ENCODE measurements around the gene ADGRG3. TPM values are rescaled to one million over a fixed set of nuclear protein-coding genes. Genes with fewer than 3 reads are reported as not detected.

The ADGRG3 gene
- total RNA-seq, 1 experiment from 2014 or later = not detected

DNA sequence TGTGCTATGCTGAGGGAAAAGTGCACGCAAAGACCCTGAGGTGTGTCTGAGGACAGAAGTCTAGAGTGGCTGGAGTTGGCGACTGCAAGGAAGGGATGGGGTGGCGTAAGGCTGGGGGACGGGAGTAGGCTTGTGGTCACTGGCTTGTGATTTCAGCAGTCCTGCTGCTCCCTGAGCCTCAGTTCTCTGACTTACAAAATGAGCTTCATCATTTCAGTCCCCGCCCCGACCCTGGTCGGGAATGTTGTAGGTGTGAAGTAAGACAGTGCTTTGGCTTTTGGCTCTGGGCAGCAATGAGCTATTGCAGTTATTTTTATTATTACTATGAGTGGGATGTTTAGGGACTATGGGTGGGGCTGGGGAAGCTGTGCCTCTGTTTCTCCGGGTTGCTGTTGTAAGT, 31.1 kb upstream of the ADGRG3 start:
- Histone ChIP-seq H3K9me3 (replicated peaks) (no peaks in the 10 kb centered on the region), H3K36me3 (no peaks in the 10 kb centered on the region), H3K4me3 (no peak overlapping the region), H3K27ac (no peak overlapping the region), H3K4me1 (replicated peaks) (peaks cover 6% of the 10 kb centered on the region; the same call in 1 of the 2 replicates), H3K27me3 (replicated peaks) (no peaks in the 10 kb centered on the region)
- DNase-seq (ENCODE audit: low read depth in 1 of 2, low spot score in 2 of 2) = no peak

DNA sequence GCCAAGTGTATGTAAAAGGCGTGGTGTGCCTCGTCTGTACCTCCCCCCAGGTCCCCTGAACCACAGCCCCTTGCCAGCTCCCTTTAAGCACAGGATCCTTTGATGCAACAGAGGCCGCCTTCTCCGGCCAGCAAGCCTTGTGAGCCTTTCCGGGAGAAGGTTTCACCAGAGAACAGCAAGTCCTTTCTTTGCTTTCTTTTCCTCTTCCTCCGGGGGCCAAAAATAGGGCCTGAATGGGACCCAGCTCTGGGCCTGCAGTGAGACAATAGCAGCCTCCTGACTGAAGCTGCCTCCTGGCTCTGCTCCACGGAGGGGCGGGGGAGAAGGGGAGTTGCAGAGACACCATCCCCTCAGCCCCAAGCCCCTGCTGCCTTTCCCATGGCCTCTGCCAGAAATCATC, 30.7 kb upstream of the ADGRG3 start:
- no peaks in the 10 kb centered on the region for H3K9me3 ChIP-seq (replicated peaks)
- no peaks in the 10 kb centered on the region for H3K27me3 ChIP-seq (replicated peaks)

DNA sequence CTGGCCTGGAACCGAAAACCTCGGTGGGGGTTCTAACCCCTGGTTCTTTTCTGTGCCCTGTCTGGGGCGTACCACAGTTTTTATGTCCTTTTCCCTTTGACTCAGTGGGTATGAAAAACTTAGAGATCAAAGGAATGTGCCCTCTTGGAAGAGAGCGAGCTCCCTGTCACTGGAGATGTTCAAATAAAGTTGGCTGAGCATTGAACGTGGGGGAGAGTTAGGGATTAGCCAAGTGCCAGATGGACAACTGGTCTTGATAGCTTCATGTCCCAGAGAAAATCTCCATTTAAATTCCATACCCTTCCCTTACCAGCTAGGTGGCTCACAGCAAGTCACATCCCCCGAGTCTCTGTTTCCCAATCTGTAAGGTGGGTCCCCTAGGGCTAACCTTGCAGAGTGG, 30.1 kb upstream of the ADGRG3 start:
- Histone ChIP-seq H3K4me1 (replicated peaks) (peaks cover 7% of the 10 kb centered on the region; the same call in 1 of the 2 replicates), H3K36me3 (no peaks in the 10 kb centered on the region), H3K27me3 (replicated peaks) (no peaks in the 10 kb centered on the region), H3K4me3 (no peak overlapping the region), H3K27ac (no peak overlapping the region), H3K9me3 (replicated peaks) (no peaks in the 10 kb centered on the region)
- no peak for DNase-seq (ENCODE audit: low read depth in 1 of 2, low spot score in 2 of 2)

More for the DNA sequence above, 30.7 kb upstream of the ADGRG3 start:
- Histone ChIP-seq H3K4me3 (no peak overlapping the region), H3K27ac (no peak overlapping the region), H3K4me1 (replicated peaks) (peaks cover 6% of the 10 kb centered on the region; the same call in 1 of the 2 replicates), H3K36me3 (no peaks in the 10 kb centered on the region)
- no peak for DNase-seq (ENCODE audit: low read depth in 1 of 2, low spot score in 2 of 2)

DNA sequence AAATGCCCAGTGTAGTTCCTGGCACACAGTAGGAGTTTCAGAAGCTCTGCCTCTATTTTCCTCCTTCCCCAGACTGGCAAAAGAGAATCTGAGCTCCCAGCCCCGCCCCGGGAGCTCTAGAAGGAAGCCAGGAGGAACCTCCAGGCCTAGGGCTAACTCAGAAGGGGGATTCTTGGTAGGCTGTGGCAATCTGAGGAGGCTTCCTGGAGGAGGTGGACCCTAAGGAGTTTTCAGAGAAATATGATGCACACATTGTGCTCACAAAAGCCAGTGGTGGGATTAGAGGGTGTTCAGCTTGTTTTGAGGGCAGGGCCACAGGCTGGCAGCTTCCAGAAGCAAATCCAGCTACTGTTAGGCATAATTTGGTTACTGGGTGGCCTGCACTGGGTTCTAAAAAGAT, 29.7 kb upstream of the ADGRG3 start:
- no peak overlapping the region for H3K27ac ChIP-seq
- H3K4me1 ChIP-seq (replicated peaks) = peaks cover 11% of the 10 kb centered on the region
- no peaks in the 10 kb centered on the region for H3K27me3 ChIP-seq (replicated peaks)
- no peaks in the 10 kb centered on the region for H3K9me3 ChIP-seq (replicated peaks)
- DNase-seq (ENCODE audit: low read depth in 1 of 2, low spot score in 2 of 2) = no peak
- no peaks in the 10 kb centered on the region for H3K36me3 ChIP-seq
- H3K4me3 ChIP-seq = no peak overlapping the region

DNA sequence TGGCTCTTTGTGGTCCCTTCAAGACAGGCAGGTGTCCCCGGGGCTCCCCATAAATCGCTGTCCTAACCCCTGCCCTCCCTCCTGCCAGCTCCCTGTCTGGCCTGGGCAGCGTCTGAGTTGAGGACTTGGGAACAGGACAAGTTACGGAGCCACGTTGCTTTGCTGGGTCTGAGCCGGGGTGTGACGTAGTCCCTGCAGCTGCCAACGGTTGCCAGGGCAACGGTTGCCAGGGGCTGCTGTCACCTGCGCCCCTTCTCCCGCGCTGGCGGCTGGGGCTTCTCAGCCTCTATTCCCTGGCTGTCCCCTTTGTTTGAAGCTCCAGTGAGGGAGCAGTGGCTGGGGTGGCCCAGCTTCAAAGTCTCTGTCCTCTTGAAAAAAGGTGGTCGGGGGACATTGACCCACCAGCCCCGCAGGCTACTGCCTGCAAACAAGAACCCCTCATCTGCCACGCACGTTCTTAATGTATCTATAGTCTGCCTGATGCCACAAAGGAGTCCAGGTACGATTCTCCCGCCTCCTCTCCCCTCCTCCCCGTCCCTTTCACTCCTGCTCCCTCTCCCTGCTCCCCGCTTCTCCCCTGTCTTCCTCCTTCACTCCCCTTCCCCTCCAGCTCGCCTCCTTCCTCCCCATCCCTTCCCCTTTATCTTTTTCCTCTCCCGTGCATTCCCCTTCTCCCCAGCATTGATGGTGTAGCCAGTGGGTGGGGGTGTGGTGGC, 28.8 kb upstream of the ADGRG3 start:
- Histone ChIP-seq H3K27me3 (replicated peaks) (no peaks in the 10 kb centered on the region), H3K9me3 (replicated peaks) (no peaks in the 10 kb centered on the region), H3K27ac (no peak overlapping the region), H3K4me1 (replicated peaks) (peaks cover 7% of the 10 kb centered on the region), H3K36me3 (no peaks in the 10 kb centered on the region), H3K4me3 (no peak overlapping the region)
- no peak for DNase-seq (ENCODE audit: low read depth in 1 of 2, low spot score in 2 of 2)

DNA sequence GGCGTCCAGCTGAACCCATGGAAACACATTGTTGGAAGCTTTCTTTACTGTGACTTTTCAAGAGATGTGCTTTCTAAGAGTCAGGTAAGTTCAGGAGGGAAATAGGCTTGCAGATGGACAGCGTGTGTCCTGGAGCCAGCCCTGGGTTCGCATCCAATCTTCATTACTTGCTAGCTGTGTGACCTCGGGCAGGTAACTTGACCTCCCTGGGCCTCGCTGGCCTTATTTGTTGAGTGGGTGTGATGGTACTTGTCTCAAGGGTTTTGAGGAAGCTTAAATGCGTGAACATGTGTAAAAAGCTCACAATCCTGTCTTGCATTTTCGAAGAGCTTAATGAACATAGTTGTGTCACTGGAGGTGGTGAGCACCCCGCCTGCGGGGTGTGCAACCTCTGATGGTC, 27.9 kb upstream of the ADGRG3 start:
- Histone ChIP-seq H3K36me3 (no peaks in the 10 kb centered on the region), H3K27ac (no peak overlapping the region), H3K4me1 (replicated peaks) (peaks cover 6% of the 10 kb centered on the region), H3K27me3 (replicated peaks) (no peaks in the 10 kb centered on the region), H3K4me3 (no peak overlapping the region), H3K9me3 (replicated peaks) (no peaks in the 10 kb centered on the region)
- no peak for DNase-seq (ENCODE audit: low read depth in 1 of 2, low spot score in 2 of 2)

DNA sequence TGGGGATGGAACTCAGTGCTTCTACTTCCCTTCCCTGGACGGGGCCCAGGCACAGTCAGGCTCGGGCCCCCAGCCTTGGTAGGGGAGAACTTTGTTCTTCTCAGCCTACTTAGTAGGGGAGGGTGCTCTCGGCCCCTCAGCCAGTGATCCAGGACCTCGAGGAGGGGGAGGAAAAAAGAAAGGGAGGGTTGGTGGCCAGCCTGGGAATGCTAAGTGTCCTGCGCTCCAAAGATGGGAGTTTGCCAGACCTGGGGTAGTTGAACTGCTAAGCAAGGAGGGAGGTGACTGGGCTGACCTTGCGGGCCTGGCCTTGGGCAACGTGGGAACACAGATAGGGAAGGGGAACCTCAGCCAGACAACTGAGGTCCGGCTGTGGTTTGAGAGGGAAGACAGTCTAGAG, 27.5 kb upstream of the ADGRG3 start:
- no peaks in the 10 kb centered on the region for H3K36me3 ChIP-seq
- H3K27ac ChIP-seq = no peak overlapping the region
- no peak for DNase-seq (ENCODE audit: low read depth in 1 of 2, low spot score in 2 of 2)
- no peak overlapping the region for H3K4me3 ChIP-seq
- no peaks in the 10 kb centered on the region for H3K9me3 ChIP-seq (replicated peaks)
- H3K27me3 ChIP-seq (replicated peaks) = no peaks in the 10 kb centered on the region
- H3K4me1 ChIP-seq (replicated peaks) = peaks cover 8% of the 10 kb centered on the region

DNA sequence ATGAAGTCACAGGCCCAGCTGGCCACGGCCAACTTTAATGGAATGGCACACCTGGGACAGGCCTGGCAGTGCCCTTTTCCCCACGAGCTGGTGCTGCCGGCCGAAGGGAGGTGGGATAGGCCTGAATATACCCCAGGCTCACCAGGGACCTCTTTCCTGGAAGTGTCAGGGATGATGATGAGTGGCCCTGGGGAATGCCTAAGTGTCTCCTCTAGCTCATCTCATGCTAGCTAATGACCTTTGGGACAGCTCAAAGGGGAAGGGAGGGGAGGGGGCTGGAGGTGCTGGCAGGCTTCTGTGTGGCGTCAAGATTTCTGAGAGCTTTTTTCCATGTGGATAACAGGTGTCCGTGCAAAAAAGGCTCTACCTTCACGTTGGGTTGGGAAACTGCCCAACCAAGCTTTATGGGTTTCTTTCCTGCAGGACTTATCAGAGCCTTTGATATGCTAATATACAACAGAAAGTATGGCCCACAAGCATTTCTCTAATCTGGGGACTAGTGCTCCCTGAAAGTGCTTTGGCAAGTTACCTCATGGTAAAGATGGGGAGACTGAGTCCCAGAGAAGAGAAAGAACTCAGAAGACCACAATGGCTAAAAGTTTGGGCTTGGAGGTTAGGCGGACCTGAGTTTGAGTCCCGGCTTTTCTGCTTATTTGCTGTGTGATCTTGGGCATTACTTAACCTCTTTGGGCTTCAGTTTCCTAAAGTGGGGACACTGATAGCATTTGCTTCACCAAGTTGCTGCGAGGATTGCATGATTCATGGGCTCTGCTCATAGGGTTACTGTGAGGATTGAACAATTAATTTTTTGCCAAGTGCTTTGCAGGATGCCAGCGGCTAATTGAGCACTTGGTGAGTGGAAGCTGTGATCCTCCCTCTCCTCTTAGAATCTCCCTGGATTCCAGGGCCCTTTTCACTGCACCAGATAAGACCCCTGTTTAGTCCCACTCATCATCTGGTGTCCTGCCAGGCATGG, 25.7 kb upstream of the ADGRG3 start:
- peaks cover 20% of the 10 kb centered on the region for H3K4me1 ChIP-seq (replicated peaks)
- no peak overlapping the region for H3K27ac ChIP-seq
- DNase-seq (ENCODE audit: low read depth in 1 of 2, low spot score in 2 of 2) = no peak
- H3K27me3 ChIP-seq (replicated peaks) = no peaks in the 10 kb centered on the region
- no peak overlapping the region for H3K4me3 ChIP-seq
- H3K36me3 ChIP-seq = no peaks in the 10 kb centered on the region
- no peaks in the 10 kb centered on the region for H3K9me3 ChIP-seq (replicated peaks)

DNA sequence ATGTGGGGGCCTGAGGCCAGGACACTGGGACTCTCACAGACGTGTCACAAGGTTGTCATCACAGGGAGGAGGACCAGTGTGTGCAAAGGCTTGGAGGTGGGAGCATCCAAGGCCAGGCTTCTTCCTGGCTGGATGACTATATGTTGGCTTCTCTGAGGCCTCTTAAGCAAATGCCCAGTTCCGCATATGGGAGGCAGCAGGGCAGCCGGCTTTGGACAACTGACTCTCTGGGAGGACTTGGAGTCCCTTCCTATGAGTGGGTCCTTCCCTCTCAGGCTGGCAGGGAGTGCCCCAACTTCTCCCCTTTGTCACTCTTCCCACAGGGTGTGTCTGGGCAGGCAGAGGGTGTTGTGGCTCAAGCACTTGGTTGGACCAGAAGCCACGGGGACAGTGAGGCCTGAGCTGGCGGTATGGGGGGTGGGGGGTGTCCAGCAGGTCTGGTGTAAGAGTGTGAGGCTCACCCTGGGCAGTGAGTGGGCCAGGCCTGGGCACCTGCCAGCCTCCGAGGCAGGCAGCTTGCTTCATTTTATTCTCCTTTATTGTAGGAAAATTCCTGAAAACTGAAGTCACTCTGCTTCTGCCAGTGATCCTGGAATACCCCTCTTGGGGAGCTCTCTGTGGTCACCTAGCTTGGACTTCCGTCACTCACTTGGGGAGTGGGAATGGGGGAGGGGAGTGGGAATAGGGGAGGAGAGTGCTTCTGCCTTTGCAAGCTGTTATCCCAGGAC, 24.8 kb upstream of the ADGRG3 start:
- no peaks in the 10 kb centered on the region for H3K9me3 ChIP-seq (replicated peaks)
- no peak overlapping the region for H3K4me3 ChIP-seq
- peaks cover 20% of the 10 kb centered on the region for H3K4me1 ChIP-seq (replicated peaks)
- no peaks in the 10 kb centered on the region for H3K36me3 ChIP-seq
- no peaks in the 10 kb centered on the region for H3K27me3 ChIP-seq (replicated peaks)
- H3K27ac ChIP-seq = no peak overlapping the region
- no peak for DNase-seq (ENCODE audit: low read depth in 1 of 2, low spot score in 2 of 2)

DNA sequence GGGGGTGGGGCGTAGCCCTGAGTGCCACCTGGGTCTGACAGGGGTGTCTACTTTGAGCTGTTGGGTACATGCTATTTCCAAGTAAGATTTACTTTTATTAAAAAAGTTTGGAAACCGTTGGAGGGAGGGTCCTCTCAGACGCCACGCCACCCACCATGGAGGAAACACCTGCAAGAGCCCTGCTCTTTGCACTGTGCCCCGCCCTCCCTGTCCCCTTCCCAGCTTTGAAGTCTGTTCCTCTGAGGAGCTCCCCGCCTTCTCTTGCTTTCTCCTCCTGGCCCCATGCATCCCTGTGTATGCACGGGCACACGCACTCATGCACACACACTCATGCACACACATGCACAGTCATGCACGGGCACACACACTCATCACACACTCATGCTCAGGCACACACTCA, 24.2 kb upstream of the ADGRG3 start:
- H3K4me3 ChIP-seq = no peak overlapping the region
- H3K27ac ChIP-seq = no peak overlapping the region
- H3K9me3 ChIP-seq (replicated peaks) = no peaks in the 10 kb centered on the region
- H3K4me1 ChIP-seq (replicated peaks) = peaks cover 20% of the 10 kb centered on the region
- no peaks in the 10 kb centered on the region for H3K36me3 ChIP-seq
- DNase-seq (ENCODE audit: low read depth in 1 of 2, low spot score in 2 of 2) = no peak
- no peaks in the 10 kb centered on the region for H3K27me3 ChIP-seq (replicated peaks)

DNA sequence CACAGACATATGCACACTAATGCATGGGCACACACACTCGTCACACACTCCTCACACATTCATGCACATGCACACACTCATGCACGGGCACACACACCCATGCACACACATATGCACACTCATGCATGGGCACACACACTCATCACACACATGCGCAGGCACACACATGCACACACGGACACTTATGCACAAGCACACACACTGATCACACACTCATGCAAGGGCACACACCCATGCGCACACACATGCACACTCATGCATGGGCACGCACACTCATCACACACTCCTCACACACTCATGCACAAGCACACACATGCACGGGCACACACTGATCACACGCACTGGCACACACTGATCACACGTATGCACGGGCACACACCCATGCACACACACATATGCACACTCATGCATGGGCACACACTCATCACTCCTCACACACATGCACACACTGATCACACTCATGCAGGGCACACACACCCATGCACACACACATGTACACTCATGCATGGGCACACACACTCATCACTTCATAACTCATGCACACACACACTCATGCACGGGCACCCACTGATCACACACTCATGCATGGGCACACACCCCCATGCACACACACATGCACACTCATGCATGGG, 23.6 kb upstream of the ADGRG3 start:
- Histone ChIP-seq H3K4me1 (replicated peaks) (peaks cover 20% of the 10 kb centered on the region), H3K4me3 (no peak overlapping the region), H3K27me3 (replicated peaks) (no peaks in the 10 kb centered on the region), H3K27ac (no peak overlapping the region), H3K36me3 (no peaks in the 10 kb centered on the region), H3K9me3 (replicated peaks) (no peaks in the 10 kb centered on the region)
- DNase-seq (ENCODE audit: low read depth in 1 of 2, low spot score in 2 of 2) = no peak

DNA sequence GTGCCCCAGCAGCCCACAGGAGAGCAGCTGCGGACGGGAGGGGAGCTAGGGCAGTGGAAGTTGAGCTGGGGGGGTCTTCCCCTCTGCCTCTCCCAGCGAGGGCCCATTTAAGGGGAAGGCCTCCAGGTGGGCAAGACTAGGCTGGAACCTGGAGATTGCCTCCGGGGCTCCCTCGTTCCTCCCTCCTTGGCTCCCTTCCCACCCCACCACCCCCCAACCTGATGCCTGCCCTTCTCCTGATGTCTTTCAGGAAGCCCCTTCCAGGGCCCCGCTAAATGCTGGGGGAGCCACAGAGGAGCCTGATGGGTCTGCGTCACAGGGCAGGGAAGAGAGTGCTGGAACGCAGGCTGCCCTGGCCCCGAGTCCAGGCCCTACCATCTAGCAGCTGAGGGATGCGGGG, 22.9 kb upstream of the ADGRG3 start:
- Histone ChIP-seq H3K4me3 (no peak overlapping the region), H3K9me3 (replicated peaks) (no peaks in the 10 kb centered on the region), H3K36me3 (no peaks in the 10 kb centered on the region), H3K27me3 (replicated peaks) (no peaks in the 10 kb centered on the region), H3K27ac (no peak overlapping the region), H3K4me1 (replicated peaks) (peaks cover 20% of the 10 kb centered on the region)
- DNase-seq (ENCODE audit: low read depth in 1 of 2, low spot score in 2 of 2) = no peak

DNA sequence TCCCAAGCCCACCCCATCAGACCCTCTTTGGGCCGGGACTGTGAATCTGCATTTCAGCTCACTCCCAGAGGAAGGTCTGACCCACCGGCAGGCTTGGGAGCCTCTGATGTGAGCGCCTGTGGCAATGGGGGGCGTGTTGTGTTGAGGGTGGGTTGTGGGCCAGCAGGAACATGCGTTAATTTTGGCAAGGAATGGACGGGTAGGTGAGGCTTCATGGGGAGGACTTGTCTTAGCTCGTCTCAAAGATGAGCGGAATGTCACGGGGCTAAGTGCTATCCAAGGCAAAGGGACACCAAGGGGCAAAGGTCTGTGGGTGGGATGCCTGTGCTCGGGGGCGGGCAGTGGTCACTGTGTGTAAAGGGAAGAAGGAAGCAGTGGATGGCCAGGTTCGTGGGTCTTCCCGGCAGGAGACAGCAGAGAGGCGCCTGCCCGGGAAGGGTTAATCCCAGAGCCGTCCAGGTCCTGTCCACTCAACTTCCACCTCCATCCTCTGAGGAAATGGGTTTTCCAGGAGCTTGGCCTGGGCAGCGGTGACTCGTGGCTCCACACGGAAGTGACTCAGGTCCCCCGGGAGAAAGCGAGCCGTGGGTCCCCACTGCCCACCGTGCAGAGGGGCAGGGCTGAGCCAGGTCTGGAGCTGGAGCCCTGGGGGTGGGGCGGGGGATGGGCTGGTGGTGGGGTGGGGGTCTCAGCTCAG, 22.3 kb upstream of the ADGRG3 start:
- DNase-seq (ENCODE audit: low read depth in 1 of 2, low spot score in 2 of 2) = no peak
- H3K4me3 ChIP-seq = no peak overlapping the region
- peaks cover 20% of the 10 kb centered on the region for H3K4me1 ChIP-seq (replicated peaks)
- no peak overlapping the region for H3K27ac ChIP-seq
- H3K9me3 ChIP-seq (replicated peaks) = no peaks in the 10 kb centered on the region
- H3K36me3 ChIP-seq = no peaks in the 10 kb centered on the region
- H3K27me3 ChIP-seq (replicated peaks) = no peaks in the 10 kb centered on the region
